ENCODE results near the gene CHI3L2. TPM values are rescaled to one million over a fixed set of nuclear protein-coding genes. Genes with fewer than 3 reads are reported as not detected.

The CHI3L2 gene
- total and polyA plus RNA-seq, 2 experiments from 2014 or later = 0.68 TPM; not detected in 1

- Histone ChIP-seq H3K4me3 (no peak overlapping the region), H2AFZ (no peak overlapping the region), H3K4me1 (ENCODE audit: insufficient read depth) (peaks cover 17% of the 10 kb centered on the region), H3K9me2 (ENCODE audit: insufficient read depth) (peaks cover 33% of the 10 kb centered on the region), H4K20me1 (replicated peaks; ENCODE audit: insufficient read depth) (no peaks in the 10 kb centered on the region), H3K36me3 (ENCODE audit: insufficient read depth) (no peaks in the 10 kb centered on the region), H3K79me2 (replicated peaks; ENCODE audit: insufficient read depth) (no peaks in the 10 kb centered on the region), H3F3A (replicated peaks; ENCODE audit: low read depth) (no peaks in the 10 kb centered on the region), H3K4me2 (no peak overlapping the region), H3K27me3 (ENCODE audit: insufficient read depth) (no peaks in the 10 kb centered on the region), H3K27ac (ENCODE audit: low read depth) (no peak overlapping the region)
- TF ChIP-seq NANOG (IDR thresholded peaks at IDR 0.05; ENCODE audit: borderline replicate concordance) (no peak), STAT1 (IDR thresholded peaks at IDR 0.05; ENCODE audit: unreplicated experiment) (no peak), POLR2AphosphoS5 (IDR thresholded peaks at IDR 0.05; ENCODE audit: low read depth) (no peak), REST (IDR thresholded peaks at IDR 0.05; ENCODE audit: unreplicated experiment) (no peak), ETS1 (IDR thresholded peaks at IDR 0.05) (no peak), JUNB (IDR thresholded peaks at IDR 0.05; ENCODE audit: unreplicated experiment) (no peak), CREB1 (CRISPR knock-in tag; IDR thresholded peaks at IDR 0.05; ENCODE audit: low read depth) (no peak), EZH2phosphoT487 (IDR thresholded peaks at IDR 0.05; ENCODE audit: unreplicated experiment) (no peak), ZNF114 (CRISPR knock-in tag; IDR thresholded peaks at IDR 0.05) (no peak), ZNF462 (CRISPR knock-in tag; IDR thresholded peaks at IDR 0.05) (no peak), EZH2 (IDR thresholded peaks at IDR 0.05; ENCODE audit: low read depth, unreplicated experiment) (no peak), CTCF (conservative IDR thresholded peaks at IDR 0.05; ENCODE audit: low read depth in 2 of 2) (no peak), ZNF331 (CRISPR knock-in tag; IDR thresholded peaks at IDR 0.05; ENCODE audit: low read depth) (no peak)
- H3K4me1 Mint-ChIP-seq = peaks cover 42% of the 10 kb centered on the region
- ATAC-seq (no peak), DNase-seq (ENCODE audit: low spot score) (no peak)
- H3K9me3 Mint-ChIP-seq = no peaks in the 10 kb centered on the region
- H3K27ac Mint-ChIP-seq = no peak overlapping the region
- H3K4me3 Mint-ChIP-seq = no peak overlapping the region
- H3K36me3 Mint-ChIP-seq (ENCODE audit: low read depth) = no peaks in the 10 kb centered on the region
- peaks cover 7% of the 10 kb centered on the region for H3K27me3 Mint-ChIP-seq (ENCODE audit: insufficient read depth, low read depth, poor library complexity)
These were observed 10.8 kb upstream of the CHI3L2 start for GRCh38 chr1:111216751-111217150.

Measured in GM23338 (cell line).